Cardiac muscle cell (in vitro differentiated cells and primary cell): ENCODE data around the gene MYL7. TPM values are rescaled to one million over a fixed set of nuclear protein-coding genes. Genes with fewer than 3 reads are reported as not detected.

Source experiments
- DNase-seq, 2 donors: peaks; one replicate each; pipeline versions ENCODE4 v3.0.0 to v3.0.0-alpha.2; 2010 to 2017; ENCODE audit warnings: low read depth in 1 of 2, low spot score in 1 of 2
- H3K27ac ChIP-seq: fragments of 200-600 bp; sonication (generic); 2 replicates; pipeline ENCODE4 v1.5.1; 2016
- H3K27me3 ChIP-seq: fragments of 200-600 bp; sonication (generic); 2 replicates; pipeline ENCODE4 v1.6.0; 2016; ENCODE audit warnings: control low read depth
- H3K36me3 ChIP-seq: fragments of 200-600 bp; sonication (generic); 2 replicates; pipeline ENCODE4 v1.5.1; 2016; ENCODE audit warnings: control low read depth
- H3K4me1 ChIP-seq: fragments of 200-600 bp; sonication (generic); 2 replicates; pipeline ENCODE4 v1.8.1; 2017; ENCODE audit warnings: low read depth, mild to moderate bottlenecking, mixed run types
- H3K4me3 ChIP-seq: fragments of 200-600 bp; sonication (generic); 2 replicates; pipeline ENCODE4 v1.5.1; 2016; ENCODE audit warnings: mild to moderate bottlenecking
- H3K9me3 ChIP-seq: fragments of 200-600 bp; sonication (generic); 2 replicates; pipeline ENCODE4 v1.5.1; 2017; ENCODE audit warnings: low read depth, mild to moderate bottlenecking, control low read depth
- CTCF ChIP-seq: IDR thresholded peaks from 2 replicates; pipeline ENCODE4 v1.5.1; 2012; ENCODE audit warnings: low read depth, mild to moderate bottlenecking, low read length
- polyA plus RNA-seq: library from polyadenylated mRNA; unstranded; fragments of >200 nt; fragmentation: Nextera tagmentation; extraction: Ambion mirVana; gene quantifications from 2 replicates; pipeline ENCODE4 v1.2.1, GENCODE V29; 2016
- total RNA-seq: library from RNA; depleted of rRNA; stranded (reverse); fragments of >200 nt; gene quantifications from 2 replicates; pipeline ENCODE4 v1.2.3, GENCODE V29; 2016

Gene MYL7
- total and polyA plus RNA-seq, 2 experiments from 2014 or later: 9,288 to 20,231 TPM

DNA sequence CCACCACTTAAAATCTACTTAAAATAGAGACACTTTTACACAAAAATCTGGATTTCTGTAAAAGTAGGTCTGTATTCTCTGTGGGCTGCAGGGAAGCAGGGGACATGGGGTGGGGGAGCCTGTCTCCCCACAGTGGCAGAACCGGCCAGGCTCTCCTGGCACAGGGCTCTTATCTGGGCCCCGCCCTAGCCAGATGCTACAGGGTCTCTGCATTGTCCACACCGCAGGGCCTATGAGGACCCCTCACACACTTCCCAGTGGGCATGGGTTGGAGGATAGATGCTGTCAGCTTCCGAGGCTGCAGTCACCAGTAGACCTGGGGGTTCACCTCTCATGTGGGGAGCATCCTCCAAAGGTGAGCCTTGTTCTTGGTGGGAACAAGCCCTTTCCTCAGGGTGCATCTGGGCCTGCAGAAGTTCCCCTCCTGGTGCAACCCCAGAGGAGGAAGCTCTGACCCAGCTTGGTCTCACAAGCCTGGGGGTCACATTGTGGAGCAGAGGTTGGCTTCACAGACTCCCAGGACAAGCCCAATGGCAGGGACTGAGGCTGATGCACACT lies 15.4 kb upstream of the MYL7 start:
- Histone ChIP-seq H3K27ac (no peak overlapping the region), H3K9me3 (no peaks in the 10 kb centered on the region), H3K4me3 (no peak overlapping the region), H3K27me3 (no peaks in the 10 kb centered on the region), H3K36me3 (no peaks in the 10 kb centered on the region), H3K4me1 (no peaks in the 10 kb centered on the region)
- DNase-seq: no peak
- no peak for TF ChIP-seq CTCF

GRCh38 chr7:44155191-44156185 lies 14.4 kb upstream of the MYL7 start:
- Histone ChIP-seq H3K27ac (no peak overlapping the region), H3K27me3 (no peaks in the 10 kb centered on the region), H3K36me3 (no peaks in the 10 kb centered on the region), H3K9me3 (no peaks in the 10 kb centered on the region), H3K4me1 (peaks cover 1% of the 10 kb centered on the region), H3K4me3 (no peak overlapping the region)
- no peak for TF ChIP-seq CTCF
- no peak for DNase-seq

- no peak for TF ChIP-seq CTCF
- Histone ChIP-seq H3K27ac (no peak overlapping the region), H3K4me1 (peaks cover 9% of the 10 kb centered on the region), H3K4me3 (no peak overlapping the region), H3K36me3 (no peaks in the 10 kb centered on the region), H3K9me3 (no peaks in the 10 kb centered on the region), H3K27me3 (no peaks in the 10 kb centered on the region)
- no peak for DNase-seq
Observed at GRCh38 chr7:44154703-44155102, 13.6 kb upstream of the MYL7 start.

DNA sequence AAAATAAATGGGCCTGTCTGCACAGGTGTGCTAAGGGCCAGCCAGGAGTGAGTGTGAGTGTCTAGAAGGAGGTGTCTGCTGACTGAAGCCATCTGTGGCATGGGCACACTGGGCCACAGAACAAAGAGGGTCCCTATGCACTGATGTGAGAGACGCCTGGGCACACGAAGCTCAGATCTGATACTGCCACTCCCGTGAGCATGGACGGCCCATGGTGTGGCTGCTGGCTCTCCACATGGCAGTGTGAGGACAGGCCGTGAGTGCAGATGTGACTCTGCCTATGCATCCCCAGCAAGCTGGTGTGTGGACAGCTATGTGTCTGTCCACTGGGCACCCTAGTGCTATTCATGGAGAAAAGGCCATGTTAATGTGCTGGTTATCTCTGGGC lies 12.8 kb upstream of the MYL7 start:
- no peak for DNase-seq
- TF ChIP-seq CTCF: no peak
- Histone ChIP-seq H3K9me3 (no peaks in the 10 kb centered on the region), H3K4me3 (no peak overlapping the region), H3K4me1 (peaks cover 9% of the 10 kb centered on the region), H3K27me3 (no peaks in the 10 kb centered on the region), H3K27ac (no peak overlapping the region), H3K36me3 (no peaks in the 10 kb centered on the region)

GRCh38 chr7:44152971-44153947 lies 12.1 kb upstream of the MYL7 start:
- H3K4me1 ChIP-seq: peaks cover 9% of the 10 kb centered on the region
- no peak for TF ChIP-seq CTCF
- no peaks in the 10 kb centered on the region for H3K27me3 ChIP-seq
- no peak for DNase-seq
- no peak overlapping the region for H3K27ac ChIP-seq
- no peaks in the 10 kb centered on the region for H3K36me3 ChIP-seq
- no peak overlapping the region for H3K4me3 ChIP-seq
- no peaks in the 10 kb centered on the region for H3K9me3 ChIP-seq
